Bronchial epithelial cell (primary cell): ENCODE results near the gene ALPL. TPM values are rescaled to one million over a fixed set of nuclear protein-coding genes. Genes with fewer than 3 reads are reported as not detected.

Experiments
- DNase-seq: peaks from one replicate; pipeline ENCODE4 v3.0.0-alpha.2; 2010; ENCODE audit warnings: low read depth
- FAIRE-seq: peaks from 2 replicates; lab custom pipeline; 2011; peaks lifted over from hg19 to GRCh38; lab: Jason Lieb, UNC
- H3K27me3 ChIP-seq: 2 replicates; pipeline ENCODE4 v1.5.1; 2011; ENCODE audit warnings: low read length; ENCODE audit not compliant: control insufficient read depth, insufficient read depth
- H3K36me3 ChIP-seq: 2 replicates; pipeline ENCODE4 v1.5.1; 2011; ENCODE audit warnings: low read length; ENCODE audit not compliant: control insufficient read depth, insufficient read depth
- H3K4me3 ChIP-seq: 2 replicates; pipeline ENCODE4 v1.5.1; 2011; ENCODE audit warnings: mild to moderate bottlenecking, low read depth, low read length, control low read depth
- CTCF ChIP-seq: IDR thresholded peaks from 2 replicates; pipeline ENCODE4 v1.5.1; 2011; ENCODE audit warnings: mild to moderate bottlenecking, moderate library complexity, low read length, control low read depth, inconsistent platforms; ENCODE audit not compliant: insufficient read depth, severe bottlenecking
- total RNA-seq: library from RNA; depleted of rRNA; stranded (reverse); fragments of >200 nt; gene quantifications from 2 replicates; pipeline ENCODE4 v1.2.1, GENCODE V29; 2014

Gene ALPL
- total RNA-seq, 1 donor from 2014 or later: not detected

- Histone ChIP-seq H3K27me3 (no peaks in the 10 kb centered on the region), H3K36me3 (no peaks in the 10 kb centered on the region), H3K4me3 (no peak overlapping the region)
- DNase-seq: no peak
- FAIRE-seq: peak; percentile 95
- TF ChIP-seq CTCF: no peak
Measured at GRCh38 chr1:21605012-21605715, 95.9 kb downstream of the ALPL start.

- Histone ChIP-seq H3K36me3 (no peaks in the 10 kb centered on the region), H3K4me3 (no peak overlapping the region), H3K27me3 (peaks cover 2% of the 10 kb centered on the region)
- DNase-seq: no peak
- peak; percentile 82 for FAIRE-seq
- no peak for TF ChIP-seq CTCF
Measured at GRCh38 chr1:21605964-21606705, 96.9 kb downstream of the ALPL start.

GRCh38 chr1:21607549-21608529 lies 98.6 kb downstream of the ALPL start:
- FAIRE-seq (no peak), DNase-seq (peak; percentile 83)
- Histone ChIP-seq H3K36me3 (no peaks in the 10 kb centered on the region), H3K27me3 (peaks cover 2% of the 10 kb centered on the region), H3K4me3 (no peak overlapping the region)
- no peak for TF ChIP-seq CTCF

DNA sequence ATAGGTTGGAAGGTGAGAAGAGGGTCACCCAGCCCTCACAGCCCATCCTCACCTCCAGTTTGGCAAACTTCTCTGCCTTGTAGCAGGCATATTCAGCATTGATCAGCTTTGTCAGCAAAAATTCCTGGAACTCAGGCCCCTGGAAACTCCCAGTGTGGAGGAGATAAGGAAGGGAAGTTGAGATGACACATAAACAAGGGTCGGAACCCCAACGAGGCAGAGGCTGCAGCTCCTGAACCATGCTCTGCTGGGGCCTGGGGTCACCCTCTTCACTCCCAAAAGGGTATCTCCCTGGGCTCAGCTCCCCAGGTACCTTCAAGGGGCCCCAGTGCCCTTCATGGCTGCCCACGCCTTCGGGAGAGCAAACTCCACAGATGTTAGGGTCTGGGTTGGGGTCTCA lies 99.6 kb downstream of the ALPL start:
- Histone ChIP-seq H3K36me3 (no peaks in the 10 kb centered on the region), H3K4me3 (no peak overlapping the region), H3K27me3 (peaks cover 2% of the 10 kb centered on the region)
- no peak for DNase-seq
- no peak for TF ChIP-seq CTCF
- FAIRE-seq: peak; percentile 76

DNA sequence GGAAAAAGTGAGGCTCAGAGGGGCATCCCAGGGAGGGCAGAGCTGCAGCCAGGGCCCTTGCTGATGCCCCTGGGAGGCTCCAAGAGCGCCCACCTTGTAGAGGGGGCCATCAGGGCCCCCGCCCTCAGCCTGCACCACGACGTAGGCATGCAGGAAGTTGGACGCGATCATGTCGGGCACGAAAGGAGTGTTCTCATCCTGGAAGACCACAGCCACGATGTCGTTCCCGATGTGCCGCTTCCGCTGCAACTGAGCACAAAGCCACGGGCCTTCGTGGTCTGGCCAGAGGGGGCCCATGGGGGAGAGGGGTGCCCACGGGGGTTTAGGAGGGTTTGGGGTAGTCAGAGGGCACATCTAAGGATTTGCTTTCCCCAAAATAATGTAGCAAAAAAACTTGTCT lies 100.8 kb downstream of the ALPL start:
- FAIRE-seq: no peak
- H3K4me3 ChIP-seq: no peak overlapping the region
- DNase-seq: no peak
- no peak for TF ChIP-seq CTCF
- peaks cover 2% of the 10 kb centered on the region for H3K27me3 ChIP-seq
- H3K36me3 ChIP-seq: no peaks in the 10 kb centered on the region
